GM12878 (cell line): ENCODE results near the gene TPPP. TPM values are rescaled to one million over a fixed set of nuclear protein-coding genes. Genes with fewer than 3 reads are reported as not detected.

Experiments
- ATAC-seq: fragments of 200-7000 bp; cut with Tn5 transposase; 3 replicates; pipeline ENCODE4 v1.9.1; 2020; ENCODE audit warnings: mild to moderate bottlenecking, moderate library complexity
- BruUV-seq: library from RNA; stranded (reverse); fragments of 400-500 nt; replicated peaks from 2 replicates; lab custom pipeline; 2021; lab: Mats Ljungman, UMichigan
- CTCF ChIA-PET: fragments of 300-600 bp; sonication (Branson Sonifier 250); formaldehyde crosslinking; extraction: SDS; loops from one replicate; lab custom pipeline; 2021; ENCODE audit warnings: inconsistent platforms; lab: Yijun Ruan, JAX
- POLR2A ChIA-PET: fragments of 350-600 bp; formaldehyde crosslinking; extraction: SDS; loops from one replicate; lab custom pipeline; 2021; ENCODE audit warnings: inconsistent platforms; lab: Charles Lee
- RAD21 ChIA-PET: fragments of 300-600 bp; sonication (Branson Sonifier 250); formaldehyde crosslinking; loops from one replicate; lab custom pipeline; 2023; ENCODE audit warnings: antibody characterized with exemption; ENCODE audit not compliant: unreplicated experiment; lab: Charles Lee
- SMC1A ChIA-PET: fragments of 300-600 bp; sonication (Branson Sonifier 250); formaldehyde crosslinking; loops from one replicate; lab custom pipeline; 2023; ENCODE audit not compliant: unreplicated experiment, uncharacterized antibody; lab: Charles Lee
- DNase-seq: peaks from one replicate; pipeline ENCODE4 v3.0.0-alpha.2; 2011; ENCODE audit warnings: low read depth, low spot score
- FAIRE-seq: peaks from 3 replicates; lab custom pipeline; 2011; peaks lifted over from hg19 to GRCh38; lab: Jason Lieb, UNC
- H2AFZ ChIP-seq: 2 replicates; pipeline ENCODE4 v1.6.0; 2011; ENCODE audit warnings: low read depth, low read length, control low read depth; ENCODE audit not compliant: control insufficient read depth
- H3K27ac ChIP-seq: 2 replicates; pipeline ENCODE4 v1.5.1; 2011; ENCODE audit warnings: control low read depth; ENCODE audit not compliant: control insufficient read depth, insufficient read depth
- H3K27me3 ChIP-seq, 2 experiments: replicated peaks in 1 of 2; 2 replicates each; pipeline versions ENCODE4 v1.6.0 to v1.6.1; 2011; ENCODE audit warnings: low read length in 1 of 2; ENCODE audit not compliant: control insufficient read depth in 2 of 2, insufficient read depth in 2 of 2
- H3K36me3 ChIP-seq, 2 experiments: 2 replicates each; pipeline ENCODE4 v1.5.1; 2011; ENCODE audit warnings: low read length in 1 of 2; ENCODE audit not compliant: control insufficient read depth in 2 of 2, insufficient read depth in 2 of 2
- H3K4me1 ChIP-seq: 2 replicates; pipeline ENCODE4 v1.6.1; 2011; ENCODE audit warnings: mild to moderate bottlenecking, low read length, moderate library complexity, mixed read lengths; ENCODE audit not compliant: control insufficient read depth, insufficient read depth
- H3K4me2 ChIP-seq: 2 replicates; pipeline ENCODE4 v1.6.0; 2011; ENCODE audit warnings: control low read depth; ENCODE audit not compliant: control insufficient read depth, insufficient read depth
- H3K4me3 ChIP-seq: fragments of 200-600 bp; sonication (generic); 2 replicates; pipeline ENCODE4 v1.5.1; 2016
- H3K79me2 ChIP-seq: 2 replicates; pipeline ENCODE4 v1.6.0; 2011; ENCODE audit warnings: low read length; ENCODE audit not compliant: control insufficient read depth, insufficient read depth
- H3K9ac ChIP-seq: 2 replicates; pipeline ENCODE4 v1.8.0; 2011; ENCODE audit warnings: low read length, control low read depth, mixed read lengths; ENCODE audit not compliant: control insufficient read depth, insufficient read depth
- H3K9me3 ChIP-seq: replicated peaks from 3 replicates; pipeline ENCODE4 v1.5.1; 2011; ENCODE audit warnings: mild to moderate bottlenecking, low read length; ENCODE audit not compliant: control insufficient read depth, insufficient read depth
- H4K20me1 ChIP-seq: 2 replicates; pipeline ENCODE4 v1.6.0; 2011; ENCODE audit not compliant: control insufficient read depth, insufficient read depth
- ATF7 ChIP-seq: fragments of 450-650 bp; IDR thresholded peaks from 2 replicates; pipeline ENCODE4 v1.6.1; 2016; ENCODE audit warnings: low read depth, mild to moderate bottlenecking
- EP300 ChIP-seq, 2 experiments: fragments of 150-350 bp in 1 of 2; IDR thresholded peaks; 2 replicates each; pipeline ENCODE4 v1.6.1; 2011 to 2012; ENCODE audit warnings: low read depth in 2 of 2, low read length in 2 of 2, borderline replicate concordance in 1 of 2, improper control_type of control experiment in 1 of 2, inconsistent platforms in 1 of 2; ENCODE audit not compliant: control insufficient read depth in 1 of 2
- HDGF ChIP-seq: fragments of 450-650 bp; IDR thresholded peaks from 2 replicates; pipeline ENCODE4 v1.6.1; 2016; ENCODE audit warnings: antibody characterized with exemption
- LARP7 ChIP-seq: fragments of 450-650 bp; IDR thresholded peaks from 2 replicates; pipeline ENCODE4 v1.6.1; 2017; ENCODE audit warnings: mild to moderate bottlenecking
- MXI1 ChIP-seq: fragments of 150-350 bp; IDR thresholded peaks from 2 replicates; pipeline ENCODE4 v1.6.1; 2011; ENCODE audit warnings: low read depth, mild to moderate bottlenecking, inconsistent platforms, low read length, improper control_type of control experiment
- NFIC ChIP-seq: IDR thresholded peaks from 2 replicates; pipeline ENCODE4 v1.6.1; 2012; ENCODE audit warnings: low read depth, mild to moderate bottlenecking, inconsistent platforms, low read length, moderate library complexity
- RAD51 ChIP-seq: fragments of 450-650 bp; IDR thresholded peaks from 2 replicates; pipeline ENCODE4 v1.6.1; 2016; ENCODE audit warnings: moderate library complexity, mild to moderate bottlenecking, inconsistent platforms
- RB1 ChIP-seq: fragments of 450-650 bp; formaldehyde crosslinking; IDR thresholded peaks from 2 replicates; pipeline ENCODE4 v1.6.1; 2017; ENCODE audit warnings: mild to moderate bottlenecking, borderline replicate concordance
- RELA ChIP-seq: fragments of 450-650 bp; IDR thresholded peaks from 2 replicates; pipeline ENCODE4 v1.8.0; 2014; ENCODE audit warnings: borderline replicate concordance; ENCODE audit not compliant: partially characterized antibody
- STAT3 ChIP-seq: IDR thresholded peaks from 2 replicates; pipeline ENCODE4 v1.6.1; 2011; ENCODE audit warnings: low read depth, low read length, improper control_type of control experiment
- USF1 ChIP-seq: IDR thresholded peaks from 2 replicates; pipeline ENCODE4 v1.6.1; 2011; ENCODE audit warnings: borderline replicate concordance, low read depth, mild to moderate bottlenecking, moderate library complexity, mixed read lengths, low read length; ENCODE audit not compliant: insufficient read depth; ENCODE audit errors: extremely low read length
- ZBTB11 ChIP-seq: fragments of 450-650 bp; formaldehyde crosslinking; IDR thresholded peaks from 2 replicates; pipeline ENCODE4 v1.5.0; 2022; ENCODE audit warnings: mild to moderate bottlenecking, missing genetic modification characterization
- ZNF384 ChIP-seq: IDR thresholded peaks from 2 replicates; pipeline ENCODE4 v1.6.1; 2012; ENCODE audit warnings: low read depth, mild to moderate bottlenecking, low read length, improper control_type of control experiment, borderline replicate concordance
- WGBS: methylation state at CpG from one replicate; pipeline ENCODE4 v1.1.6; 2016; ENCODE audit warnings: low lambda C conversion rate; ENCODE audit not compliant: insufficient replicate concordance, insufficient coverage; ENCODE audit errors: missing lambda C conversion rate; 5-methylcytosine and 5-hydroxymethylcytosine counted together
- in situ Hi-C: fragments of 300-500 bp; cut with MboI; formaldehyde crosslinking; loops from 9 replicates; pipeline ENCODE4 v1.14.3; 2018; ENCODE audit warnings: mixed read lengths
- intact Hi-C: fragments of 100-400 bp; cut with micrococcal nuclease; formaldehyde crosslinking; loops from one replicate; pipeline ENCODE4 v1.14.2; 2022; ENCODE audit not compliant: unreplicated experiment
- polyA plus RNA-seq, 11 experiments: library from polyadenylated mRNA; depleted of rRNA in 4 of 11; unstranded in 6 of 11; stranded (reverse) in 5 of 11; fragments of >200 nt; fragmentation: Nextera tagmentation in 4 of 11; fragmentation: Illumina TruSeq in 1 of 11; extraction: Ambion mirVana in 4 of 11; extraction: Trizol in 1 of 11; gene quantifications; 1 replicate in 1 of 11; 2 replicates in 10 of 11; pipeline versions ENCODE4 v1.2.1 to v1.2.3, GENCODE V29; 2011 to 2016; ENCODE audit warnings: inconsistent platforms in 2 of 11, missing spikeins in 2 of 11, low read depth in 1 of 11
- total RNA-seq, 4 experiments: library from RNA; depleted of rRNA in 3 of 4; stranded (reverse); fragments of >200 nt in 3 of 4; fragmentation: Illumina TruSeq in 1 of 4; extraction: Trizol in 1 of 4; gene quantifications; 2 replicates each; pipeline versions ENCODE4 v1.2.1 to v1.2.3, GENCODE V29; 2013 to 2021
- TF ChIP-seq, protein P1 (sequence below): IDR thresholded peaks from 2 replicates; pipeline ENCODE4 v1.6.1; 2011; ENCODE audit warnings: mild to moderate bottlenecking, low read depth, low read length, moderate library complexity; ENCODE audit not compliant: insufficient replicate concordance
- TF ChIP-seq, protein P2 (sequence below): fragments of 150-350 bp; IDR thresholded peaks from 2 replicates; pipeline ENCODE4 v1.6.1; 2016; ENCODE audit warnings: low read depth, low read length

The TPPP gene
- total and polyA plus RNA-seq, 10 of the 15 experiments (the other 5 are each of a cell fraction or from before 2014, with no cell fraction given), result under 0.01 to 0.24 (median 0.04) TPM; not detected in 4

- WGBS, result 94% methylated on average over 13 of the region's 13 CpGs
- CTCF ChIA-PET, result no interaction called here
- no TSS peak for BruUV-seq
- Histone ChIP-seq H3K4me3 (no peak overlapping the region), H3K79me2 (peaks cover 24% of the 10 kb centered on the region), H3K27ac (no peak overlapping the region), H3K4me1 (peaks cover under 1% of the 10 kb centered on the region), H4K20me1 (no peaks in the 10 kb centered on the region), H2AFZ (no peak overlapping the region), H3K36me3 (peaks cover 6 to 16% of the 10 kb centered on the region in 2 experiments; a peak in 3 of 4 replicates), H3K9ac (no peak overlapping the region), H3K9me3 (no peaks in the 10 kb centered on the region; the same call in 2 of the 3 replicates), H3K4me2 (no peak overlapping the region), H3K27me3 (no peaks in the 10 kb centered on the region)
- RAD21 ChIA-PET, result no interaction called here
- DNase-seq (no peak), ATAC-seq (peak; percentile 4; the same call in 1 of the 3 replicates), FAIRE-seq (no peak)
- POLR2A ChIA-PET, result no interaction called here
- intact Hi-C loops (loop anchor here (10.0 kb wide), 1 partner anchor 142 kb away; no protein-coding TSS in a partner anchor), in situ Hi-C loops (no loop called here)
- SMC1A ChIA-PET, result no interaction called here
- TF ChIP-seq USF1 (no peak), RELA (no peak), RB1 (no peak), STAT3 (no peak), MXI1 (no peak), NFIC (no peak), LARP7 (no peak), EP300 (IDR thresholded peaks at IDR 0.05; ENCODE audit: borderline replicate concordance in 1 of 2, control insufficient read depth in 1 of 2, low read depth in 2 of 2, low read length in 2 of 2) (no peak), ATF7 (peak; percentile 52; the same call in 1 of the 2 replicates), ZBTB11 (CRISPR knock-in tag) (no peak), HDGF (0 out of 2 replicates have a peak, but pooled peaks have one; percentile 59), ZNF384 (no peak), RAD51 (no peak)
- TF ChIP-seq, protein P1, sequence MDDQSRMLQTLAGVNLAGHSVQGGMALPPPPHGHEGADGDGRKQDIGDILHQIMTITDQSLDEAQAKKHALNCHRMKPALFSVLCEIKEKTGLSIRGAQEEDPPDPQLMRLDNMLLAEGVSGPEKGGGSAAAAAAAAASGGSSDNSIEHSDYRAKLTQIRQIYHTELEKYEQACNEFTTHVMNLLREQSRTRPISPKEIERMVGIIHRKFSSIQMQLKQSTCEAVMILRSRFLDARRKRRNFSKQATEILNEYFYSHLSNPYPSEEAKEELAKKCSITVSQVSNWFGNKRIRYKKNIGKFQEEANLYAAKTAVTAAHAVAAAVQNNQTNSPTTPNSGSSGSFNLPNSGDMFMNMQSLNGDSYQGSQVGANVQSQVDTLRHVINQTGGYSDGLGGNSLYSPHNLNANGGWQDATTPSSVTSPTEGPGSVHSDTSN, result no peak
- TF ChIP-seq, protein P2, sequence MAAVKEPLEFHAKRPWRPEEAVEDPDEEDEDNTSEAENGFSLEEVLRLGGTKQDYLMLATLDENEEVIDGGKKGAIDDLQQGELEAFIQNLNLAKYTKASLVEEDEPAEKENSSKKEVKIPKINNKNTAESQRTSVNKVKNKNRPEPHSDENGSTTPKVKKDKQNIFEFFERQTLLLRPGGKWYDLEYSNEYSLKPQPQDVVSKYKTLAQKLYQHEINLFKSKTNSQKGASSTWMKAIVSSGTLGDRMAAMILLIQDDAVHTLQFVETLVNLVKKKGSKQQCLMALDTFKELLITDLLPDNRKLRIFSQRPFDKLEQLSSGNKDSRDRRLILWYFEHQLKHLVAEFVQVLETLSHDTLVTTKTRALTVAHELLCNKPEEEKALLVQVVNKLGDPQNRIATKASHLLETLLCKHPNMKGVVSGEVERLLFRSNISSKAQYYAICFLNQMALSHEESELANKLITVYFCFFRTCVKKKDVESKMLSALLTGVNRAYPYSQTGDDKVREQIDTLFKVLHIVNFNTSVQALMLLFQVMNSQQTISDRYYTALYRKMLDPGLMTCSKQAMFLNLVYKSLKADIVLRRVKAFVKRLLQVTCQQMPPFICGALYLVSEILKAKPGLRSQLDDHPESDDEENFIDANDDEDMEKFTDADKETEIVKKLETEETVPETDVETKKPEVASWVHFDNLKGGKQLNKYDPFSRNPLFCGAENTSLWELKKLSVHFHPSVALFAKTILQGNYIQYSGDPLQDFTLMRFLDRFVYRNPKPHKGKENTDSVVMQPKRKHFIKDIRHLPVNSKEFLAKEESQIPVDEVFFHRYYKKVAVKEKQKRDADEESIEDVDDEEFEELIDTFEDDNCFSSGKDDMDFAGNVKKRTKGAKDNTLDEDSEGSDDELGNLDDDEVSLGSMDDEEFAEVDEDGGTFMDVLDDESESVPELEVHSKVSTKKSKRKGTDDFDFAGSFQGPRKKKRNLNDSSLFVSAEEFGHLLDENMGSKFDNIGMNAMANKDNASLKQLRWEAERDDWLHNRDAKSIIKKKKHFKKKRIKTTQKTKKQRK, result no peak
Observed at GRCh38 chr5:616484-617039, 76.6 kb downstream of the TPPP start.
